H9 (cell line): ENCODE data around the gene CELF6. TPM values are rescaled to one million over a fixed set of nuclear protein-coding genes. Genes with fewer than 3 reads are reported as not detected.

Experiments used
- DNase-seq: peaks from one replicate; pipeline ENCODE4 v3.0.0-alpha.2; 2017
- H2AFZ ChIP-seq: one replicate; pipeline ENCODE4 v1.6.1; 2013; ENCODE audit warnings: mild to moderate bottlenecking, low read length, control low read depth, moderate library complexity
- H2AK5ac ChIP-seq: 2 replicates; pipeline ENCODE4 v1.6.1; 2013; ENCODE audit warnings: low read length, control low read depth, mixed read lengths; ENCODE audit not compliant: insufficient read length
- H2BK120ac ChIP-seq: one replicate; pipeline ENCODE4 v1.6.1; 2013; ENCODE audit warnings: low read depth, mild to moderate bottlenecking, low read length, control low read depth, inconsistent platforms; ENCODE audit not compliant: poor library complexity, severe bottlenecking
- H2BK12ac ChIP-seq: 2 replicates; pipeline ENCODE4 v1.6.1; 2013; ENCODE audit warnings: low read length, control low read depth, mixed read lengths, low read depth; ENCODE audit not compliant: insufficient read length
- H2BK15ac ChIP-seq: 2 replicates; pipeline ENCODE4 v1.6.1; 2013; ENCODE audit warnings: low read depth, low read length, control low read depth
- H2BK20ac ChIP-seq: one replicate; pipeline ENCODE4 v1.6.1; 2013; ENCODE audit warnings: low read depth, mild to moderate bottlenecking, low read length, control low read depth, inconsistent platforms; ENCODE audit not compliant: poor library complexity, severe bottlenecking
- H2BK5ac ChIP-seq: 2 replicates; pipeline ENCODE4 v1.6.1; 2013; ENCODE audit warnings: low read length, control low read depth, mixed read lengths; ENCODE audit not compliant: insufficient read length
- H3K14ac ChIP-seq: 2 replicates; pipeline ENCODE4 v1.6.1; 2013; ENCODE audit warnings: low read length, control low read depth; ENCODE audit not compliant: insufficient read depth
- H3K18ac ChIP-seq: 2 replicates; pipeline ENCODE4 v1.6.1; 2013; ENCODE audit warnings: low read depth, mild to moderate bottlenecking, mixed read lengths, low read length, control low read depth; ENCODE audit not compliant: insufficient read length
- H3K23ac ChIP-seq: 2 replicates; pipeline ENCODE4 v1.6.1; 2013; ENCODE audit warnings: low read length, control low read depth, mixed read lengths, low read depth; ENCODE audit not compliant: insufficient read length
- H3K23me2 ChIP-seq: 2 replicates; pipeline ENCODE4 v1.6.1; 2013; ENCODE audit warnings: low read depth, mild to moderate bottlenecking, mixed read lengths, low read length, control low read depth; ENCODE audit not compliant: insufficient read length, poor library complexity, severe bottlenecking
- H3K27ac ChIP-seq: 2 replicates; pipeline ENCODE4 v1.5.1; 2013; ENCODE audit warnings: low read length, control low read depth, mixed read lengths, low read depth; ENCODE audit not compliant: insufficient read length
- H3K27me3 ChIP-seq: 2 replicates; pipeline ENCODE4 v1.6.1; 2013; ENCODE audit warnings: low read length, control low read depth, inconsistent platforms; ENCODE audit not compliant: insufficient read depth
- H3K4ac ChIP-seq: 2 replicates; pipeline ENCODE4 v1.6.1; 2013; ENCODE audit warnings: low read depth, mild to moderate bottlenecking, control low read depth, inconsistent platforms, low read length, moderate library complexity
- H3K4me1 ChIP-seq: 2 replicates; pipeline ENCODE4 v1.6.1; 2013; ENCODE audit warnings: low read length, control low read depth, inconsistent platforms; ENCODE audit not compliant: insufficient read depth
- H3K4me2 ChIP-seq: 2 replicates; pipeline ENCODE4 v1.6.1; 2013; ENCODE audit warnings: low read length, control low read depth, mixed read lengths; ENCODE audit not compliant: insufficient read length, insufficient read depth
- H3K56ac ChIP-seq: 2 replicates; pipeline ENCODE4 v1.6.1; 2013; ENCODE audit warnings: low read depth, mild to moderate bottlenecking, mixed read lengths, low read length, control low read depth; ENCODE audit not compliant: insufficient read length
- H3K79me1 ChIP-seq: 2 replicates; pipeline ENCODE4 v1.6.1; 2013; ENCODE audit warnings: low read depth, mild to moderate bottlenecking, moderate library complexity, low read length, control low read depth, inconsistent platforms; ENCODE audit not compliant: insufficient read depth, poor library complexity, severe bottlenecking
- H3K79me2 ChIP-seq: 2 replicates; pipeline ENCODE4 v1.6.1; 2013; ENCODE audit warnings: low read length, control low read depth, inconsistent platforms; ENCODE audit not compliant: insufficient read depth
- H3K9ac ChIP-seq: 2 replicates; pipeline ENCODE4 v1.6.1; 2013; ENCODE audit warnings: low read length, control low read depth, mixed read lengths; ENCODE audit not compliant: insufficient read length; ENCODE audit errors: extremely low read depth
- H3K9me3 ChIP-seq: one replicate; pipeline ENCODE4 v1.6.1; 2013; ENCODE audit warnings: low read depth, low read length, inconsistent platforms; ENCODE audit not compliant: control insufficient read depth
- H3T11ph ChIP-seq: one replicate; pipeline ENCODE4 v1.6.1; 2013; ENCODE audit warnings: mild to moderate bottlenecking, low read length, control low read depth, inconsistent platforms
- H4K20me1 ChIP-seq: one replicate; pipeline ENCODE4 v1.6.1; 2013; ENCODE audit not compliant: control insufficient read depth, insufficient read length, insufficient read depth
- H4K5ac ChIP-seq: 2 replicates; pipeline ENCODE4 v1.6.1; 2013; ENCODE audit warnings: low read depth, mild to moderate bottlenecking, mixed read lengths, low read length, control low read depth; ENCODE audit not compliant: insufficient read length
- H4K8ac ChIP-seq: replicated peaks from 2 replicates; pipeline ENCODE4 v1.6.1; 2013; ENCODE audit warnings: low read length, control low read depth, mixed read lengths, low read depth; ENCODE audit not compliant: insufficient read length
- H4K91ac ChIP-seq: 2 replicates; pipeline ENCODE4 v1.6.1; 2013; ENCODE audit warnings: low read depth, mild to moderate bottlenecking, moderate library complexity, mixed read lengths, low read length, control low read depth; ENCODE audit not compliant: insufficient read length
- H3K27ac Mint-ChIP-seq, 3 experiments: 2 replicates in 2 of 3; 3 replicates in 1 of 3; pipeline ENCODE4 v1.8.0; 2020 to 2021; ENCODE audit warnings: mixed read lengths in 3 of 3, mild to moderate bottlenecking in 1 of 3, moderate library complexity in 1 of 3
- H3K27me3 Mint-ChIP-seq: 2 replicates; pipeline ENCODE4 v1.8.0; 2021; ENCODE audit warnings: low read depth, mild to moderate bottlenecking, moderate library complexity, mixed read lengths
- H3K36me3 Mint-ChIP-seq, 3 experiments: 2 replicates in 2 of 3; 3 replicates in 1 of 3; pipeline ENCODE4 v1.8.0; 2020 to 2021; ENCODE audit warnings: low read depth in 3 of 3, mixed read lengths in 3 of 3; ENCODE audit not compliant: insufficient read depth in 1 of 3
- H3K4me1 Mint-ChIP-seq, 2 experiments: 2 replicates each; pipeline ENCODE4 v1.8.0; 2020; ENCODE audit warnings: mixed read lengths in 2 of 2
- H3K4me3 Mint-ChIP-seq, 2 experiments: 2 replicates in 1 of 2; 3 replicates in 1 of 2; pipeline ENCODE4 v1.8.0; 2020 to 2021; ENCODE audit warnings: mild to moderate bottlenecking in 2 of 2, mixed read lengths in 2 of 2, moderate library complexity in 1 of 2
- H3K9me3 Mint-ChIP-seq, 2 experiments: 2 replicates in 1 of 2; 3 replicates in 1 of 2; pipeline ENCODE4 v1.8.0; 2020; ENCODE audit warnings: mild to moderate bottlenecking in 2 of 2, mixed read lengths in 2 of 2, moderate library complexity in 1 of 2
- CTCF ChIP-seq: fragments of 200-600 bp; sonication (generic); conservative IDR thresholded peaks from 3 replicates; pipeline ENCODE4 v1.8.0; 2021; ENCODE audit warnings: antibody characterized with exemption, mild to moderate bottlenecking
- WGBS: extraction: QIAGEN DNeasy Blood & Tissue Kit; methylation state at CpG from one replicate; pipeline ENCODE4 v1.1.7; 2013; ENCODE audit warnings: missing lambda C conversion rate, low lambda C conversion rate, mixed read lengths; ENCODE audit not compliant: insufficient read length; ENCODE audit errors: extremely low coverage; 5-methylcytosine and 5-hydroxymethylcytosine counted together
- total RNA-seq: library from RNA; stranded (reverse); gene quantifications from 2 replicates; pipeline ENCODE4 v1.2.1, GENCODE V29; 2021

Gene CELF6
- total RNA-seq, 1 experiment from 2014 or later, result 0.13 TPM

GRCh38 chr15:72269739-72270138, 50.2 kb downstream of the CELF6 start:
- no peak overlapping the region for H2BK20ac ChIP-seq
- H4K20me1 ChIP-seq, result no peaks in the 10 kb centered on the region
- H3K18ac ChIP-seq, result no peak overlapping the region
- Mint-ChIP-seq H3K27me3 (0 out of 2 replicates have a peak, but pooled peaks cover 1% of the 10 kb centered on the region), H3K4me1 (peaks cover 10 to 14% of the 10 kb centered on the region in 2 experiments), H3K4me3 (no peak overlapping the region), H3K9me3 (no peaks in the 10 kb centered on the region), H3K27ac (no peak overlapping the region), H3K36me3 (peaks cover 13 to 45% (median 34%) of the 10 kb centered on the region in 3 experiments; a peak in 6 of 7 replicates)
- no peak for DNase-seq
- H3K27me3 ChIP-seq, result no peaks in the 10 kb centered on the region
- H4K5ac ChIP-seq, result no peak overlapping the region
- no peak overlapping the region for H4K91ac ChIP-seq
- no peak overlapping the region for H2BK15ac ChIP-seq
- no peak overlapping the region for H2AK5ac ChIP-seq
- H3K23me2 ChIP-seq, result peaks cover 7% of the 10 kb centered on the region
- no peaks in the 10 kb centered on the region for H3K9me3 ChIP-seq
- no peak overlapping the region for H3K14ac ChIP-seq
- no peak overlapping the region for H2AFZ ChIP-seq
- no peak overlapping the region for H2BK5ac ChIP-seq
- no peaks in the 10 kb centered on the region for H3K79me2 ChIP-seq
- no peak overlapping the region for H3K9ac ChIP-seq
- no peak overlapping the region for H2BK12ac ChIP-seq
- H3K79me1 ChIP-seq, result no peaks in the 10 kb centered on the region
- TF ChIP-seq CTCF, result no peak
- H3K4ac ChIP-seq, result no peak overlapping the region
- no peak overlapping the region for H3K23ac ChIP-seq
- no peak overlapping the region for H3K27ac ChIP-seq
- WGBS, result no CpG with 5 or more reads among the region's 4 CpGs
- no peak overlapping the region for H3K4me2 ChIP-seq
- no peak overlapping the region for H3K56ac ChIP-seq
- no peak overlapping the region for H3T11ph ChIP-seq
- H3K4me1 ChIP-seq, result no peaks in the 10 kb centered on the region
- H4K8ac ChIP-seq, result no peak overlapping the region
- no peak overlapping the region for H2BK120ac ChIP-seq
